ENCODE data around the gene HDDC2. TPM values are rescaled to one million over a fixed set of nuclear protein-coding genes. Genes with fewer than 3 reads are reported as not detected.

Gene HDDC2
- total RNA-seq, 4 donors from 2014 or later = 58.9 to 89.5 (median 78.9) TPM

DNA sequence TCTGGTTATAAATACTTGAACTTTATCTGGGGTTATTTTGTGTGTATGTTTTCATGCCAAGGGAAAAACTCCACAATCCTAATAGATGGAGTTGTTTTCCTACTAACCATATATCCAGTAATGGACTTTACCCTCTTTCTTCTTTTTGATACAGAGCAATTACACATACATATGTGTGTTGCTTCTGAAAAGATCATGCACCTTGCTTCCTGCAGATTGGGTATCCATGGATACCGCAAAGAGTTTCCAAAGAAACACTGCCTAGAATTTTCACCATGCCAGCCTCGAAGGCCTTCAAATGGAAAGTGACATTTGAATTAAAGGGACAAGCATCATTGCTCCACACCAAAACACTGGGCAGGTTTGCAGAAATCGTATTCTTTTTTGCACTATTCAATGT lies 26.8 kb downstream of the HDDC2 start:
- H3K36me3 ChIP-seq = peaks cover 0 to 17% of the 10 kb centered on the region in 2 donors
- intact Hi-C loops (cut with DNase I) = no loop called here

GRCh38 chr6:125273965-125274364 lies 27.8 kb downstream of the HDDC2 start:
- H3K36me3 ChIP-seq = peaks cover 0 to 17% of the 10 kb centered on the region in 2 donors
- no peak for DNase-seq
- H3K4me1 ChIP-seq = no peaks in the 10 kb centered on the region
- H3K9me3 ChIP-seq = no peaks in the 10 kb centered on the region
- no peak overlapping the region for H3K27ac ChIP-seq
- no peaks in the 10 kb centered on the region for H3K27me3 ChIP-seq
- TF ChIP-seq, protein P1, sequence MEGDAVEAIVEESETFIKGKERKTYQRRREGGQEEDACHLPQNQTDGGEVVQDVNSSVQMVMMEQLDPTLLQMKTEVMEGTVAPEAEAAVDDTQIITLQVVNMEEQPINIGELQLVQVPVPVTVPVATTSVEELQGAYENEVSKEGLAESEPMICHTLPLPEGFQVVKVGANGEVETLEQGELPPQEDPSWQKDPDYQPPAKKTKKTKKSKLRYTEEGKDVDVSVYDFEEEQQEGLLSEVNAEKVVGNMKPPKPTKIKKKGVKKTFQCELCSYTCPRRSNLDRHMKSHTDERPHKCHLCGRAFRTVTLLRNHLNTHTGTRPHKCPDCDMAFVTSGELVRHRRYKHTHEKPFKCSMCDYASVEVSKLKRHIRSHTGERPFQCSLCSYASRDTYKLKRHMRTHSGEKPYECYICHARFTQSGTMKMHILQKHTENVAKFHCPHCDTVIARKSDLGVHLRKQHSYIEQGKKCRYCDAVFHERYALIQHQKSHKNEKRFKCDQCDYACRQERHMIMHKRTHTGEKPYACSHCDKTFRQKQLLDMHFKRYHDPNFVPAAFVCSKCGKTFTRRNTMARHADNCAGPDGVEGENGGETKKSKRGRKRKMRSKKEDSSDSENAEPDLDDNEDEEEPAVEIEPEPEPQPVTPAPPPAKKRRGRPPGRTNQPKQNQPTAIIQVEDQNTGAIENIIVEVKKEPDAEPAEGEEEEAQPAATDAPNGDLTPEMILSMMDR (IDR thresholded peaks at IDR 0.05) = no peak
- no peak overlapping the region for H3K4me3 ChIP-seq (replicated peaks in 1 of 3)
- 87 to 99% methylated on average over 6 to 7 of the region's 7 CpGs for WGBS, 2 donors
- intact Hi-C loops (cut with DNase I) = no loop called here

More for the DNA sequence above, 26.8 kb downstream of the HDDC2 start:
- no peaks in the 10 kb centered on the region for H3K27me3 ChIP-seq
- H3K9me3 ChIP-seq = no peaks in the 10 kb centered on the region
- no peak overlapping the region for H3K4me3 ChIP-seq (replicated peaks in 1 of 3)
- TF ChIP-seq, protein P1 (IDR thresholded peaks at IDR 0.05) = no peak
- H3K27ac ChIP-seq = no peak overlapping the region
- WGBS, 2 donors = 83 to 91% methylated on average over 3 of the region's 3 CpGs
- no peaks in the 10 kb centered on the region for H3K4me1 ChIP-seq
- no peak for DNase-seq

DNA sequence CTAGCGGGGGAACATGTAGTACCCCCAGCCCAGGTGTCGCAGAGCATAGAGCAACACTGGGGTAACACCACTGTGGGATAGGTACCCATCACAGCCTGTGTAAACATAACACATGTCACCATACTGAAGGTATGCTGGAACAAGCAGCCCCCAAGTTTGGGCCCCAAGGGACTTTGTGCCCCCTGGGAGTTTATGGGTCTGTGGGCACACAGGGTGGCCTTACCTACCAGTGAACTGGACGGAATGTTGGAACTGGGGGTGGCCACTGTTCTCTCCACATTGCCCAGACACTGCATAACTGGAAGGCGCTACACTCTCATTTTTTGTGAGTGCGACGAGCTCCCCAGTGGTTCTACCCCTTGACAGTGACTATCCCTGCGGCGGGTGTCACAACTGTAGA lies 28.5 kb downstream of the HDDC2 start:
- intact Hi-C loops (cut with DNase I) = no loop called here

GRCh38 chr6:125271486-125272159 lies 30.1 kb downstream of the HDDC2 start:
- whole genome bisulfite sequencing, 2 donors = 89 to 96% methylated on average over 8 of the region's 8 CpGs
- Histone ChIP-seq H3K4me1 (no peaks in the 10 kb centered on the region), H3K4me3 (replicated peaks in 1 of 3) (no peak overlapping the region), H3K27me3 (no peaks in the 10 kb centered on the region), H3K27ac (no peak overlapping the region), H3K36me3 (peaks cover 0 to 17% of the 10 kb centered on the region in 2 donors), H3K9me3 (no peaks in the 10 kb centered on the region)
- DNase-seq = no peak
- intact Hi-C loops (cut with DNase I) = no loop called here
- TF ChIP-seq, protein P1 (IDR thresholded peaks at IDR 0.05) = no peak
- TF ChIP-seq POLR2A (IDR thresholded peaks at IDR 0.05) = no peak

More for the DNA sequence above, 28.5 kb downstream of the HDDC2 start:
- TF ChIP-seq, protein P1 (IDR thresholded peaks at IDR 0.05) = no peak
- no peak for TF ChIP-seq POLR2A (IDR thresholded peaks at IDR 0.05)
- H3K27ac ChIP-seq = no peak overlapping the region
- no peaks in the 10 kb centered on the region for H3K9me3 ChIP-seq
- peaks cover 0 to 17% of the 10 kb centered on the region in 2 donors for H3K36me3 ChIP-seq
- H3K4me3 ChIP-seq (replicated peaks in 1 of 3) = no peak overlapping the region
- WGBS, 2 donors = 100% methylated on average over 7 of the region's 8 CpGs
- no peak for DNase-seq
- H3K4me1 ChIP-seq = no peaks in the 10 kb centered on the region
- no peaks in the 10 kb centered on the region for H3K27me3 ChIP-seq

DNA sequence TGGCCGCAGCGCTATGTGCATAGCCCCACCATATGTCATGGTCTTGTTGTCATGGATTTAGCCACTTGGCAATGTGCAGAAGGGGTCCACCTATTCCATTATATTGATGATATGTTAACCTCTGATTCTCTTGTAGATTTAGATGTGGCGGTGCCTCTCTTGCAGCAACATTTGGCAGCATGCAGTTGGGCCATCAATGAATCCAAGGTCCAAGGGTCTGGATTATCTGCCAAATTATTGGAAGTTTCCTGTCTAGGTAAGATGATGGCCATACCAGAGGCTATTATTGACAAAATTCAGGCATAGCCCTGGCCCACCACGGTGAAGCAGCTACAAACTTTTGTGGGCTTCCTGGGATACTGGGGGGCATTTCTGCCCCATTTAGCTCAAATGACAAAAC lies 31.4 kb downstream of the HDDC2 start:
- Histone ChIP-seq H3K9me3 (no peaks in the 10 kb centered on the region), H3K27me3 (no peaks in the 10 kb centered on the region), H3K27ac (no peak overlapping the region), H3K4me3 (replicated peaks in 1 of 3) (no peak overlapping the region), H3K4me1 (no peaks in the 10 kb centered on the region), H3K36me3 (peaks cover 0 to 12% of the 10 kb centered on the region in 2 donors)
- TF ChIP-seq POLR2A (IDR thresholded peaks at IDR 0.05) = no peak
- TF ChIP-seq, protein P1 (IDR thresholded peaks at IDR 0.05) = no peak
- intact Hi-C loops (cut with DNase I) = no loop called here
- 95 to 100% methylated on average over 4 of the region's 4 CpGs for WGBS, 2 donors
- DNase-seq = no peak
